H9 (cell line): ENCODE measurements around the gene SFMBT2. TPM values are rescaled to one million over a fixed set of nuclear protein-coding genes. Genes with fewer than 3 reads are reported as not detected.

ENCODE experiments used
- DNase-seq: peaks from one replicate; pipeline ENCODE4 v3.0.0-alpha.2; 2017
- H2AFZ ChIP-seq: one replicate; pipeline ENCODE4 v1.6.1; 2013; ENCODE audit warnings: mild to moderate bottlenecking, low read length, control low read depth, moderate library complexity
- H2AK5ac ChIP-seq: 2 replicates; pipeline ENCODE4 v1.6.1; 2013; ENCODE audit warnings: low read length, control low read depth, mixed read lengths; ENCODE audit not compliant: insufficient read length
- H2BK120ac ChIP-seq: one replicate; pipeline ENCODE4 v1.6.1; 2013; ENCODE audit warnings: low read depth, mild to moderate bottlenecking, low read length, control low read depth, inconsistent platforms; ENCODE audit not compliant: poor library complexity, severe bottlenecking
- H2BK12ac ChIP-seq: 2 replicates; pipeline ENCODE4 v1.6.1; 2013; ENCODE audit warnings: low read length, control low read depth, mixed read lengths, low read depth; ENCODE audit not compliant: insufficient read length
- H2BK15ac ChIP-seq: 2 replicates; pipeline ENCODE4 v1.6.1; 2013; ENCODE audit warnings: low read depth, low read length, control low read depth
- H2BK20ac ChIP-seq: one replicate; pipeline ENCODE4 v1.6.1; 2013; ENCODE audit warnings: low read depth, mild to moderate bottlenecking, low read length, control low read depth, inconsistent platforms; ENCODE audit not compliant: poor library complexity, severe bottlenecking
- H2BK5ac ChIP-seq: 2 replicates; pipeline ENCODE4 v1.6.1; 2013; ENCODE audit warnings: low read length, control low read depth, mixed read lengths; ENCODE audit not compliant: insufficient read length
- H3K14ac ChIP-seq: 2 replicates; pipeline ENCODE4 v1.6.1; 2013; ENCODE audit warnings: low read length, control low read depth; ENCODE audit not compliant: insufficient read depth
- H3K18ac ChIP-seq: 2 replicates; pipeline ENCODE4 v1.6.1; 2013; ENCODE audit warnings: low read depth, mild to moderate bottlenecking, mixed read lengths, low read length, control low read depth; ENCODE audit not compliant: insufficient read length
- H3K23ac ChIP-seq: 2 replicates; pipeline ENCODE4 v1.6.1; 2013; ENCODE audit warnings: low read length, control low read depth, mixed read lengths, low read depth; ENCODE audit not compliant: insufficient read length
- H3K23me2 ChIP-seq: 2 replicates; pipeline ENCODE4 v1.6.1; 2013; ENCODE audit warnings: low read depth, mild to moderate bottlenecking, mixed read lengths, low read length, control low read depth; ENCODE audit not compliant: insufficient read length, poor library complexity, severe bottlenecking
- H3K27ac ChIP-seq: 2 replicates; pipeline ENCODE4 v1.5.1; 2013; ENCODE audit warnings: low read length, control low read depth, mixed read lengths, low read depth; ENCODE audit not compliant: insufficient read length
- H3K27me3 ChIP-seq: 2 replicates; pipeline ENCODE4 v1.6.1; 2013; ENCODE audit warnings: low read length, control low read depth, inconsistent platforms; ENCODE audit not compliant: insufficient read depth
- H3K4ac ChIP-seq: 2 replicates; pipeline ENCODE4 v1.6.1; 2013; ENCODE audit warnings: low read depth, mild to moderate bottlenecking, control low read depth, inconsistent platforms, low read length, moderate library complexity
- H3K4me1 ChIP-seq: 2 replicates; pipeline ENCODE4 v1.6.1; 2013; ENCODE audit warnings: low read length, control low read depth, inconsistent platforms; ENCODE audit not compliant: insufficient read depth
- H3K4me2 ChIP-seq: 2 replicates; pipeline ENCODE4 v1.6.1; 2013; ENCODE audit warnings: low read length, control low read depth, mixed read lengths; ENCODE audit not compliant: insufficient read length, insufficient read depth
- H3K56ac ChIP-seq: 2 replicates; pipeline ENCODE4 v1.6.1; 2013; ENCODE audit warnings: low read depth, mild to moderate bottlenecking, mixed read lengths, low read length, control low read depth; ENCODE audit not compliant: insufficient read length
- H3K79me1 ChIP-seq: 2 replicates; pipeline ENCODE4 v1.6.1; 2013; ENCODE audit warnings: low read depth, mild to moderate bottlenecking, moderate library complexity, low read length, control low read depth, inconsistent platforms; ENCODE audit not compliant: insufficient read depth, poor library complexity, severe bottlenecking
- H3K79me2 ChIP-seq: 2 replicates; pipeline ENCODE4 v1.6.1; 2013; ENCODE audit warnings: low read length, control low read depth, inconsistent platforms; ENCODE audit not compliant: insufficient read depth
- H3K9ac ChIP-seq: 2 replicates; pipeline ENCODE4 v1.6.1; 2013; ENCODE audit warnings: low read length, control low read depth, mixed read lengths; ENCODE audit not compliant: insufficient read length; ENCODE audit errors: extremely low read depth
- H3K9me3 ChIP-seq: one replicate; pipeline ENCODE4 v1.6.1; 2013; ENCODE audit warnings: low read depth, low read length, inconsistent platforms; ENCODE audit not compliant: control insufficient read depth
- H3T11ph ChIP-seq: one replicate; pipeline ENCODE4 v1.6.1; 2013; ENCODE audit warnings: mild to moderate bottlenecking, low read length, control low read depth, inconsistent platforms
- H4K20me1 ChIP-seq: one replicate; pipeline ENCODE4 v1.6.1; 2013; ENCODE audit not compliant: control insufficient read depth, insufficient read length, insufficient read depth
- H4K5ac ChIP-seq: 2 replicates; pipeline ENCODE4 v1.6.1; 2013; ENCODE audit warnings: low read depth, mild to moderate bottlenecking, mixed read lengths, low read length, control low read depth; ENCODE audit not compliant: insufficient read length
- H4K8ac ChIP-seq: replicated peaks from 2 replicates; pipeline ENCODE4 v1.6.1; 2013; ENCODE audit warnings: low read length, control low read depth, mixed read lengths, low read depth; ENCODE audit not compliant: insufficient read length
- H4K91ac ChIP-seq: 2 replicates; pipeline ENCODE4 v1.6.1; 2013; ENCODE audit warnings: low read depth, mild to moderate bottlenecking, moderate library complexity, mixed read lengths, low read length, control low read depth; ENCODE audit not compliant: insufficient read length
- H3K27ac Mint-ChIP-seq, 3 experiments: 2 replicates in 2 of 3; 3 replicates in 1 of 3; pipeline ENCODE4 v1.8.0; 2020 to 2021; ENCODE audit warnings: mixed read lengths in 3 of 3, mild to moderate bottlenecking in 1 of 3, moderate library complexity in 1 of 3
- H3K27me3 Mint-ChIP-seq: 2 replicates; pipeline ENCODE4 v1.8.0; 2021; ENCODE audit warnings: low read depth, mild to moderate bottlenecking, moderate library complexity, mixed read lengths
- H3K36me3 Mint-ChIP-seq, 3 experiments: 2 replicates in 2 of 3; 3 replicates in 1 of 3; pipeline ENCODE4 v1.8.0; 2020 to 2021; ENCODE audit warnings: low read depth in 3 of 3, mixed read lengths in 3 of 3; ENCODE audit not compliant: insufficient read depth in 1 of 3
- H3K4me1 Mint-ChIP-seq, 2 experiments: 2 replicates each; pipeline ENCODE4 v1.8.0; 2020; ENCODE audit warnings: mixed read lengths in 2 of 2
- H3K4me3 Mint-ChIP-seq, 2 experiments: 2 replicates in 1 of 2; 3 replicates in 1 of 2; pipeline ENCODE4 v1.8.0; 2020 to 2021; ENCODE audit warnings: mild to moderate bottlenecking in 2 of 2, mixed read lengths in 2 of 2, moderate library complexity in 1 of 2
- H3K9me3 Mint-ChIP-seq, 2 experiments: 2 replicates in 1 of 2; 3 replicates in 1 of 2; pipeline ENCODE4 v1.8.0; 2020; ENCODE audit warnings: mild to moderate bottlenecking in 2 of 2, mixed read lengths in 2 of 2, moderate library complexity in 1 of 2
- WGBS: extraction: QIAGEN DNeasy Blood & Tissue Kit; methylation state at CpG from one replicate; pipeline ENCODE4 v1.1.7; 2013; ENCODE audit warnings: missing lambda C conversion rate, low lambda C conversion rate, mixed read lengths; ENCODE audit not compliant: insufficient read length; ENCODE audit errors: extremely low coverage; 5-methylcytosine and 5-hydroxymethylcytosine counted together
- total RNA-seq: library from RNA; stranded (reverse); gene quantifications from 2 replicates; pipeline ENCODE4 v1.2.1, GENCODE V29; 2021
- TF ChIP-seq, protein P1 (sequence below): fragments of 200-600 bp; sonication (generic); conservative IDR thresholded peaks from 3 replicates; pipeline ENCODE4 v1.8.0; 2021; ENCODE audit warnings: antibody characterized with exemption, mild to moderate bottlenecking

The SFMBT2 gene
- total RNA-seq, 1 experiment from 2014 or later = 5.3 TPM

DNA sequence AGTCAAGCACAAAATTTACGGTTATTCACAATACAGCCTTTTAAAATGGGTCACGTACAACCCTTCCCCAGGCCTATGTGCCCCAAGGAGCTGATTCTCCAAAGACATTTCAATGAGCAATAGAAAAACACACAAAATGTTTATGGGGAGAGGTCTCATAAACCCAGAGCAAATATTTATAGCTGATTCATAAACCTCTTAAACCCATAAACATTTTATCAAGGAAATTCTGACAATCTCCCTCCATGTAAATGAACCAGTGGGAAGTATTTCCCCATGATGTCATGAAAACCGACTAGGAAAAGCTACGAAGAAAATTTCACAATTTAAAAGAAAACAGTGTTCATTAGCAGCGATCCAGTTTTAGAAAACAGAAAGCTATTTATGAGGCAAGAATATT lies 36.0 kb downstream of the SFMBT2 start:
- no peak overlapping the region for H2BK15ac ChIP-seq
- no peak overlapping the region for H3K9ac ChIP-seq
- H3K36me3 Mint-ChIP-seq = peaks cover 22 to 47% (median 36%) of the 10 kb centered on the region in 3 experiments
- no peak overlapping the region for H3K18ac ChIP-seq
- H3K27me3 ChIP-seq = no peaks in the 10 kb centered on the region
- H4K5ac ChIP-seq = no peak overlapping the region
- H2BK5ac ChIP-seq = no peak overlapping the region
- H3K79me2 ChIP-seq = no peaks in the 10 kb centered on the region
- H3K23me2 ChIP-seq = no peaks in the 10 kb centered on the region
- no peak overlapping the region for H3K27ac Mint-ChIP-seq
- H3K9me3 ChIP-seq = no peaks in the 10 kb centered on the region
- H3K4me3 Mint-ChIP-seq = no peak overlapping the region
- H3K4me2 ChIP-seq = no peak overlapping the region
- H4K91ac ChIP-seq = no peak overlapping the region
- H4K20me1 ChIP-seq = no peaks in the 10 kb centered on the region
- no peak overlapping the region for H3K56ac ChIP-seq
- TF ChIP-seq, protein P1, sequence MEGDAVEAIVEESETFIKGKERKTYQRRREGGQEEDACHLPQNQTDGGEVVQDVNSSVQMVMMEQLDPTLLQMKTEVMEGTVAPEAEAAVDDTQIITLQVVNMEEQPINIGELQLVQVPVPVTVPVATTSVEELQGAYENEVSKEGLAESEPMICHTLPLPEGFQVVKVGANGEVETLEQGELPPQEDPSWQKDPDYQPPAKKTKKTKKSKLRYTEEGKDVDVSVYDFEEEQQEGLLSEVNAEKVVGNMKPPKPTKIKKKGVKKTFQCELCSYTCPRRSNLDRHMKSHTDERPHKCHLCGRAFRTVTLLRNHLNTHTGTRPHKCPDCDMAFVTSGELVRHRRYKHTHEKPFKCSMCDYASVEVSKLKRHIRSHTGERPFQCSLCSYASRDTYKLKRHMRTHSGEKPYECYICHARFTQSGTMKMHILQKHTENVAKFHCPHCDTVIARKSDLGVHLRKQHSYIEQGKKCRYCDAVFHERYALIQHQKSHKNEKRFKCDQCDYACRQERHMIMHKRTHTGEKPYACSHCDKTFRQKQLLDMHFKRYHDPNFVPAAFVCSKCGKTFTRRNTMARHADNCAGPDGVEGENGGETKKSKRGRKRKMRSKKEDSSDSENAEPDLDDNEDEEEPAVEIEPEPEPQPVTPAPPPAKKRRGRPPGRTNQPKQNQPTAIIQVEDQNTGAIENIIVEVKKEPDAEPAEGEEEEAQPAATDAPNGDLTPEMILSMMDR = no peak
- H2BK12ac ChIP-seq = no peak overlapping the region
- no peak overlapping the region for H2AK5ac ChIP-seq
- no peak overlapping the region for H4K8ac ChIP-seq
- no peak overlapping the region for H3K23ac ChIP-seq
- no peaks in the 10 kb centered on the region for H3K79me1 ChIP-seq
- no peaks in the 10 kb centered on the region for H3K4me1 ChIP-seq
- no peak overlapping the region for H2BK20ac ChIP-seq
- peaks cover 12 to 19% of the 10 kb centered on the region in 2 experiments for H3K9me3 Mint-ChIP-seq
- no peaks in the 10 kb centered on the region; a peak in 1 of 4 replicates for H3K4me1 Mint-ChIP-seq
- H3K27ac ChIP-seq = no peak overlapping the region
- H3K27me3 Mint-ChIP-seq = no peaks in the 10 kb centered on the region
- no CpG with 5 or more reads among the region's 5 CpGs for WGBS
- DNase-seq = no peak
- no peak overlapping the region for H3K4ac ChIP-seq
- H3K14ac ChIP-seq = no peak overlapping the region
- H3T11ph ChIP-seq = no peak overlapping the region
- H2BK120ac ChIP-seq = no peak overlapping the region
- no peak overlapping the region for H2AFZ ChIP-seq
